Lung (tissue), 12 donors: ENCODE data around the gene CAPG. TPM values are rescaled to one million over a fixed set of nuclear protein-coding genes. Genes with fewer than 3 reads are reported as not detected.
A peak's percentile ranks its signal among the peaks of the same experiment; 100 is the strongest.

Experiments
- ATAC-seq: fragments of 200-7000 bp; cut with Tn5 transposase; one replicate; pipeline ENCODE4 v1.9.1; 2020; ENCODE audit warnings: moderate number of reproducible peaks; ENCODE audit not compliant: insufficient read depth, low FRiP score
- DNase-seq, 3 donors: peaks; one replicate each; pipeline ENCODE4 v3.0.0-alpha.2; 2013 to 2017
- H3K27ac ChIP-seq, 2 donors: one replicate each; pipeline ENCODE4 v1.5.1; 2013; ENCODE audit warnings: mild to moderate bottlenecking in 2 of 2, moderate library complexity in 2 of 2, control low read depth in 1 of 2, inconsistent platforms in 1 of 2, low read depth in 1 of 2, low read length in 1 of 2
- H3K27me3 ChIP-seq, 3 donors: one replicate each; pipeline ENCODE4 v1.5.1; 2013; ENCODE audit warnings: low read length in 2 of 3; ENCODE audit not compliant: control insufficient read depth in 3 of 3, insufficient read depth in 3 of 3
- H3K36me3 ChIP-seq, 4 donors: one replicate each; pipeline ENCODE4 v1.5.1; 2013; ENCODE audit warnings: low read length in 4 of 4, mild to moderate bottlenecking in 1 of 4, moderate library complexity in 1 of 4; ENCODE audit not compliant: control insufficient read depth in 4 of 4, insufficient read depth in 4 of 4
- H3K4me1 ChIP-seq, 5 donors: one replicate each; pipeline ENCODE4 v1.5.1; 2013; ENCODE audit warnings: low read length in 5 of 5, mild to moderate bottlenecking in 2 of 5, moderate library complexity in 1 of 5; ENCODE audit not compliant: control insufficient read depth in 5 of 5, insufficient read depth in 5 of 5
- H3K4me3 ChIP-seq: one replicate; pipeline ENCODE4 v1.5.1; 2013; ENCODE audit warnings: mild to moderate bottlenecking, control low read depth, moderate library complexity
- H3K9ac ChIP-seq, 2 donors: one replicate each; pipeline ENCODE4 v1.5.1; 2013; ENCODE audit warnings: low read length in 2 of 2, control low read depth in 1 of 2; ENCODE audit not compliant: insufficient read depth in 1 of 2
- H3K9me3 ChIP-seq, 4 donors: one replicate each; pipeline ENCODE4 v1.5.1; 2013; ENCODE audit warnings: low read length in 3 of 4, mild to moderate bottlenecking in 1 of 4, moderate library complexity in 1 of 4; ENCODE audit not compliant: control insufficient read depth in 4 of 4, insufficient read depth in 3 of 4
- CTCF ChIP-seq: IDR thresholded peaks from 2 replicates; pipeline ENCODE4 v1.5.1; 2012; ENCODE audit warnings: mild to moderate bottlenecking; ENCODE audit errors: control extremely low read depth, extremely low read depth
- WGBS, 2 donors: extraction: QIAGEN DNeasy Blood & Tissue Kit; methylation state at CpG; one replicate each; pipeline ENCODE4 v1.1.7; 2013; 5-methylcytosine and 5-hydroxymethylcytosine counted together
- polyA plus RNA-seq, 2 donors: library from polyadenylated mRNA; stranded (reverse); fragments of 200-250 nt; gene quantifications; one replicate each; pipeline ENCODE4 v1.2.1, GENCODE V29; 2013
- total RNA-seq, 2 donors: library from RNA; depleted of rRNA in 1 of 2; stranded (reverse); fragments of >200 nt in 1 of 2; gene quantifications; one replicate each; pipeline ENCODE4 v1.2.1, GENCODE V29; 2014 to 2021
- donor health status: control.
- donor health status: control.
- donor health status: Bipolar disorder and iron deficiency.
- donor health status: healthy.
- donor health status: DM: yes; HTN: yes; CAD: no.

The CAPG gene
- total and polyA plus RNA-seq, 4 donors: 53.2 to 415 (median 390) TPM

DNA sequence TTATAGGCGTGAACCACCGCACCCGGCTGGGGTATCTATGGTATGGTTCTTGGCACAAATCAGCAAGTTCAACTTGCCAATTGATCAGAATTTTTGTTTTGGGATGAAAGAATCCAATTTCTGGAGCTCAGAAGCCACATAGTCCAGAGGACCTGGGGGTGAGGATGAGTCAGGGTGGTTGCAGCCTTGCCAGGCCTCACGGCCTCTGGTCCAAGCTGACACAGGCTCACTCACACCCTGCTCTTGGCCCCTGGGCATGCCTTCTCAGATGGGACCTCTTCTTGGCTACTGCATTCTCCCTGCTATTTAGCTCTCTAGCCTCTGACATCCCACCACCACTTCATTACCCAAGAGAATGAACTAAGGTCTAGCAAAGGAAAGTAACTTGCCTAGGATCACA lies 16.3 kb downstream of the CAPG start:
- no peak overlapping the region for H3K4me3 ChIP-seq
- ATAC-seq (no peak), DNase-seq (no peak)
- H3K4me1 ChIP-seq: peaks cover 0 to 6% (median 0%) of the 10 kb centered on the region in 5 donors
- H3K36me3 ChIP-seq: peaks cover 0 to 53% (median 4%) of the 10 kb centered on the region in 4 donors
- no peak overlapping the region for H3K27ac ChIP-seq
- no peaks in the 10 kb centered on the region for H3K27me3 ChIP-seq
- WGBS, 2 donors: 95 to 98% methylated on average over 4 of the region's 4 CpGs
- TF ChIP-seq CTCF: no peak
- H3K9me3 ChIP-seq: no peaks in the 10 kb centered on the region
- H3K9ac ChIP-seq: no peak overlapping the region

GRCh38 chr2:85390941-85391669 lies 19.1 kb downstream of the CAPG start:
- ATAC-seq: no peak
- H3K36me3 ChIP-seq: peaks cover 0 to 46% (median 14%) of the 10 kb centered on the region in 4 donors
- H3K4me3 ChIP-seq: no peak overlapping the region
- no peaks in the 10 kb centered on the region for H3K9me3 ChIP-seq
- no peaks in the 10 kb centered on the region for H3K27me3 ChIP-seq
- H3K27ac ChIP-seq: no peak overlapping the region
- 84 to 87% methylated on average over 11 of the region's 11 CpGs for WGBS, 2 donors
- peak; percentile 22 to 56 (median 25) for DNase-seq
- peak; percentile 10 for TF ChIP-seq CTCF
- peaks cover 0 to under 1% (median 0%) of the 10 kb centered on the region in 5 donors for H3K4me1 ChIP-seq
- no peak overlapping the region for H3K9ac ChIP-seq

- Histone ChIP-seq H3K9ac (no peak overlapping the region), H3K27me3 (no peaks in the 10 kb centered on the region), H3K4me1 (no peaks in the 10 kb centered on the region), H3K4me3 (no peak overlapping the region), H3K27ac (no peak overlapping the region), H3K9me3 (no peaks in the 10 kb centered on the region), H3K36me3 (peaks cover 0 to 44% (median 19%) of the 10 kb centered on the region in 4 donors)
- no peak for ATAC-seq
- WGBS, 2 donors: 90 to 92% methylated on average over 9 of the region's 9 CpGs
- DNase-seq: no peak
- no peak for TF ChIP-seq CTCF
Observed at GRCh38 chr2:85388878-85389538, 21.2 kb downstream of the CAPG start.
